HG03108 (cell line): Measurements from ENCODE around the gene WFDC10B.
"Not testable (repeated sequence)": the region's sequence is repeated elsewhere in the genome, so short reads cannot be mapped to it uniquely, and the experiment has no call there.

Experiments used
- ATAC-seq: cut with Tn5 transposase; IDR thresholded peaks from one replicate; pipeline ENCODE4 v1.9.1; 2021; ENCODE audit warnings: moderate library complexity; ENCODE audit not compliant: unreplicated experiment

The WFDC10B gene

GRCh38 chr20:45704969-45705637 is at the start of gene WFDC10B:
Gene WFDC10B, minus strand, starts transcription at chr20:45705019. Its CDS starts 19,027 bp downstream, at chr20:45685992.
- no peak for ATAC-seq

- ATAC-seq = no peak
Observed at GRCh38 chr20:45752746-45753145, 47.9 kb upstream of the WFDC10B start.

GRCh38 chr20:45751721-45752120 is 46.9 kb upstream of the WFDC10B start:
- ATAC-seq = no peak

GRCh38 chr20:45745015-45745414 is 40.2 kb upstream of the WFDC10B start:
- no peak for ATAC-seq

- no peak for ATAC-seq
Observed at GRCh38 chr20:45742596-45742995, 37.8 kb upstream of the WFDC10B start.

- no peak for ATAC-seq
Observed at GRCh38 chr20:45735988-45736387, 31.2 kb upstream of the WFDC10B start.

- no peak for ATAC-seq
Observed at GRCh38 chr20:45735552-45735951, 30.7 kb upstream of the WFDC10B start.

- ATAC-seq = no peak
Observed at GRCh38 chr20:45732199-45732598, 27.4 kb upstream of the WFDC10B start.

GRCh38 chr20:45727044-45727443 is 22.2 kb upstream of the WFDC10B start:
- no peak for ATAC-seq

- no peak for ATAC-seq
Observed at GRCh38 chr20:45725134-45725533, 20.3 kb upstream of the WFDC10B start.

GRCh38 chr20:45722047-45722446 is 17.2 kb upstream of the WFDC10B start, which contains the start of gene SPINT4:
Gene SPINT4, plus strand, starts transcription at chr20:45722347. Its CDS starts 21 bp downstream, at chr20:45722368.
- ATAC-seq = no peak

- not testable (repeated sequence) for ATAC-seq
Observed at GRCh38 chr20:45716141-45716688, 11.4 kb upstream of the WFDC10B start.

GRCh38 chr20:45701873-45702272 is 2.9 kb downstream of the WFDC10B start, which contains the start of gene WFDC13:
Gene WFDC13, plus strand, starts transcription at chr20:45702038. Its CDS starts 86 bp downstream, at chr20:45702124.
- ATAC-seq = no peak

GRCh38 chr20:45701104-45701503 is 3.7 kb downstream of the WFDC10B start:
- no peak for ATAC-seq

- no peak for ATAC-seq
Observed at GRCh38 chr20:45695496-45695895, 9.3 kb downstream of the WFDC10B start.

- ATAC-seq = not testable (repeated sequence)
Observed at GRCh38 chr20:45693346-45693745, 11.5 kb downstream of the WFDC10B start.

GRCh38 chr20:45685896-45686295 is 18.9 kb downstream of the WFDC10B start:
- ATAC-seq = no peak

GRCh38 chr20:45679650-45680049 is 25.2 kb downstream of the WFDC10B start:
- no peak for ATAC-seq

GRCh38 chr20:45672765-45673164 is 32.1 kb downstream of the WFDC10B start:
- ATAC-seq = no peak

GRCh38 chr20:45670139-45670538 is 34.7 kb downstream of the WFDC10B start, which contains the start of gene WFDC11:
Gene WFDC11, minus strand, starts transcription at chr20:45670239. Its CDS starts 19,639 bp downstream, at chr20:45650600.
- ATAC-seq = no peak

- ATAC-seq = not testable (repeated sequence)
Observed at GRCh38 chr20:45657038-45657437, 47.8 kb downstream of the WFDC10B start.

- ATAC-seq = not testable (repeated sequence)
Observed at GRCh38 chr20:45651726-45652125, 53.1 kb downstream of the WFDC10B start.
